ENCODE data around the gene SLC44A2. TPM values are rescaled to one million over a fixed set of nuclear protein-coding genes. Genes with fewer than 3 reads are reported as not detected.
A peak's percentile ranks its signal among the peaks of the same experiment; 100 is the strongest.

The SLC44A2 gene
- total and polyA plus RNA-seq, 3 donors from 2014 or later, result 268 to 463 (median 360) TPM

GRCh38 chr19:10618846-10619245 lies 6.5 kb upstream of the SLC44A2 start:
- Histone ChIP-seq H3K27me3 (no peaks in the 10 kb centered on the region), H3K36me3 (ENCODE audit: low read depth, missing control alignments) (no peaks in the 10 kb centered on the region), H3K4me3 (no peak overlapping the region), H3K27ac (peak overlapping the region in 1 of 2 donors; percentile 14), H3K4me1 (peaks cover 13% of the 10 kb centered on the region), H3K9me3 (no peaks in the 10 kb centered on the region)
- intact Hi-C loops (cut with DNase I; ENCODE audit: low total_unique reads), result no loop called here
- DNase-seq, result no peak
- 89 to 94% methylated on average over 4 to 8 of the region's 8 CpGs for WGBS, 2 donors
- TF ChIP-seq CTCF (IDR thresholded peaks at IDR 0.05), result no peak
- no peak for TF ChIP-seq POLR2A (IDR thresholded peaks at IDR 0.05)

- Histone ChIP-seq H3K27me3 (no peaks in the 10 kb centered on the region), H3K4me1 (peaks cover 18% of the 10 kb centered on the region), H3K4me3 (no peak overlapping the region), H3K9me3 (no peaks in the 10 kb centered on the region), H3K36me3 (ENCODE audit: low read depth, missing control alignments) (no peaks in the 10 kb centered on the region), H3K27ac (no peak overlapping the region)
- DNase-seq, result no peak
- intact Hi-C loops (cut with DNase I; ENCODE audit: low total_unique reads), result no loop called here
- 81 to 83% methylated on average over 4 of the region's 4 CpGs for WGBS, 2 donors
- TF ChIP-seq CTCF (IDR thresholded peaks at IDR 0.05) (no peak), POLR2A (IDR thresholded peaks at IDR 0.05) (no peak)
Observed at GRCh38 chr19:10620786-10621185, 4.6 kb upstream of the SLC44A2 start.

GRCh38 chr19:10621966-10622365 lies 3.4 kb upstream of the SLC44A2 start:
- no peak overlapping the region for H3K27ac ChIP-seq
- H3K36me3 ChIP-seq (ENCODE audit: low read depth, missing control alignments), result no peaks in the 10 kb centered on the region
- TF ChIP-seq CTCF (IDR thresholded peaks at IDR 0.05) (no peak), POLR2A (IDR thresholded peaks at IDR 0.05) (no peak)
- intact Hi-C loops (cut with DNase I; ENCODE audit: low total_unique reads), result no loop called here
- H3K4me3 ChIP-seq, result no peak overlapping the region
- no peak for DNase-seq
- peaks cover 22% of the 10 kb centered on the region for H3K4me1 ChIP-seq
- 94 to 95% methylated on average over 8 of the region's 8 CpGs for WGBS, 2 donors
- H3K27me3 ChIP-seq, result no peaks in the 10 kb centered on the region
- no peaks in the 10 kb centered on the region for H3K9me3 ChIP-seq

GRCh38 chr19:10624585-10624984 lies 768 bp upstream of the SLC44A2 start:
- H3K27ac ChIP-seq, result peak overlapping the region; percentile 91 to 92
- H3K4me1 ChIP-seq, result peaks cover 12% of the 10 kb centered on the region
- H3K9me3 ChIP-seq, result no peaks in the 10 kb centered on the region
- no peaks in the 10 kb centered on the region for H3K27me3 ChIP-seq
- TF ChIP-seq POLR2A (IDR thresholded peaks at IDR 0.05) (no peak), CTCF (IDR thresholded peaks at IDR 0.05) (no peak)
- whole genome bisulfite sequencing, 2 donors, result 53 to 80% methylated on average over 6 of the region's 6 CpGs
- no peaks in the 10 kb centered on the region for H3K36me3 ChIP-seq (ENCODE audit: low read depth, missing control alignments)
- no peak for DNase-seq
- intact Hi-C loops (cut with DNase I; ENCODE audit: low total_unique reads), result no loop called here
- H3K4me3 ChIP-seq, result no peak overlapping the region

- no peak for TF ChIP-seq CTCF (IDR thresholded peaks at IDR 0.05)
- TF ChIP-seq POLR2A (IDR thresholded peaks at IDR 0.05), result no peak
- WGBS, 2 donors, result 8 to 30% methylated on average over 10 of the region's 10 CpGs
- Histone ChIP-seq H3K27ac (peak overlapping the region; percentile 91 to 92), H3K4me1 (peaks cover 12% of the 10 kb centered on the region), H3K36me3 (ENCODE audit: low read depth, missing control alignments) (no peaks in the 10 kb centered on the region), H3K4me3 (peak overlapping the region; percentile 56 to 77), H3K9me3 (no peaks in the 10 kb centered on the region), H3K27me3 (no peaks in the 10 kb centered on the region)
- no peak for DNase-seq
- intact Hi-C loops (cut with DNase I; ENCODE audit: low total_unique reads), result no loop called here
Observed at GRCh38 chr19:10625762-10626138, 397 bp downstream of the SLC44A2 start.

All from testis (tissue), 3 donors.